Myocyte (in vitro differentiated cells): ENCODE measurements around the gene ANGEL1. TPM values are rescaled to one million over a fixed set of nuclear protein-coding genes. Genes with fewer than 3 reads are reported as not detected.

Source experiments
- DNase-seq: peaks from one replicate; pipeline ENCODE4 v3.0.0-alpha.2; 2012; ENCODE audit warnings: low read depth
- total RNA-seq: library from RNA; depleted of rRNA; stranded (reverse); fragments of >200 nt; gene quantifications from 2 replicates; pipeline ENCODE4 v1.2.3, GENCODE V29; 2014

The ANGEL1 gene
- total RNA-seq, 1 donor from 2014 or later = 15.0 TPM

DNA sequence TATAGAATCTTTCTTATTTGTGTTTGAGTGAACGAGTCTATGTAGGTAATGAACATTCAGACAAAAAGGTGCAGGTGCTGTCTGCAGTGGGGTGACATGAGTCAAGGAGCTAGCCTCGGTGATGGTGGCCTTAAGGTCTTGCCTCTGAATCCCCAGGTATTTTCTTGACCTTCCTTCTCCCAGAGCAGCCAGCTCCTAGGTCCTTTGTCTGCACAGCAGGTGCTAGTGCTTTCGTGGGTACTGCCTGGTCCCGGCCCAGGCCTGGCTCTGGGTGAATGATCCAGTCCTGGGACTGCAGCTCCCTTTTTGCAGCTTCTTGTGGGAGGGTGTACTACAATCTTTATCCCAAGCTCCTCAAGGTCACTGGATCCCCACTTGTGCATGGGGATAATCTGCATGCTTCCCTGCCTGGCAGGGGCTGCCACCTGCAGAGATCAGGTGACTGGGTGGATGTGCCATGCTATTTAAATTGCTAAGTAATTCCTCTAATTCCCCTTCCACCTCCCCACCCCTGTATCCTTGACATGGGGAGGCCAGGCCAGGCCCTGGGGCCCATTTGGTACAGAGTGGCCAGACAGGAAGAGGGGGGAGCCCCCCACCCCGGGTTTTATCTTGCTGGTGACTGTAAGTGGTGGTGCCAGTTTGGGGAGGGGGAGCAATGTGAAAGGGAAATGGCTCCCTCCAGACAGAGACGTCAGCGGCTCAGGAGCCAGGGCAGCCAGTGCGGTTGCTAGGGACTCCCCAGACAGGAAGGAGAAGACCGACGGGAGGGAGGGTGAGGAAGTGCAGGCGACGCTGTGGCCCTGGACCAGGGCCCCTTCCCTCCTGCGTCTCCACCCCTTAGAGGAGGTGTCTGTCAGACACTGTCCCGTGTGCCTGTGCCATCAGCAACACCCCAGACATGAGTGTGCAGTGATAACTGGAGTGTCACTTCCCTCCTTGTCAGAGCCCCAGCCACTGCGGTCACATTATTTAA lies 44.7 kb downstream of the ANGEL1 start:
- no peak for DNase-seq

DNA sequence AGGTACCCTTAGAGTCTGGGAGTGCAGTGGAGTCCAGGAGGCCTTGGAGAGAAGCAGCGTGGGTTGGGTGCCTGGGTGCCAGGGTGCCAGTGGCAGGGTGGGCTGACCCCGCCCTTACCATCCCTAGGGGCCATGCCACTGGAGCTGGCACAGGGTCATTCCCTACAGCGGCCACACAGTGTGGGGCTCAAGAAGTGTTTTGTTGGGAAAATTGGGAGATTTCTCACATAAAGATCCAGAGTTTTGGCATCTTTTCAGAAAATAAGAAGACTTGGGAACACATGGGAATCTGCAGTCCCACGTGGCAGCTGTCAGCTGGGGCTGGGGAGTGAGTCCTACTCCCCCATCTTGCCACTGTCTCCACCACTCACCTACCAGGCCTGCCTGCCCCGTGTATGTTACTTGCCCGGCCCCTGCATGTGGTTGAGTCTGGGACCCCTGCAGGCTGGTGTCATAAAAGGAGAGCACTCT lies 47.2 kb downstream of the ANGEL1 start:
- DNase-seq = no peak

DNA sequence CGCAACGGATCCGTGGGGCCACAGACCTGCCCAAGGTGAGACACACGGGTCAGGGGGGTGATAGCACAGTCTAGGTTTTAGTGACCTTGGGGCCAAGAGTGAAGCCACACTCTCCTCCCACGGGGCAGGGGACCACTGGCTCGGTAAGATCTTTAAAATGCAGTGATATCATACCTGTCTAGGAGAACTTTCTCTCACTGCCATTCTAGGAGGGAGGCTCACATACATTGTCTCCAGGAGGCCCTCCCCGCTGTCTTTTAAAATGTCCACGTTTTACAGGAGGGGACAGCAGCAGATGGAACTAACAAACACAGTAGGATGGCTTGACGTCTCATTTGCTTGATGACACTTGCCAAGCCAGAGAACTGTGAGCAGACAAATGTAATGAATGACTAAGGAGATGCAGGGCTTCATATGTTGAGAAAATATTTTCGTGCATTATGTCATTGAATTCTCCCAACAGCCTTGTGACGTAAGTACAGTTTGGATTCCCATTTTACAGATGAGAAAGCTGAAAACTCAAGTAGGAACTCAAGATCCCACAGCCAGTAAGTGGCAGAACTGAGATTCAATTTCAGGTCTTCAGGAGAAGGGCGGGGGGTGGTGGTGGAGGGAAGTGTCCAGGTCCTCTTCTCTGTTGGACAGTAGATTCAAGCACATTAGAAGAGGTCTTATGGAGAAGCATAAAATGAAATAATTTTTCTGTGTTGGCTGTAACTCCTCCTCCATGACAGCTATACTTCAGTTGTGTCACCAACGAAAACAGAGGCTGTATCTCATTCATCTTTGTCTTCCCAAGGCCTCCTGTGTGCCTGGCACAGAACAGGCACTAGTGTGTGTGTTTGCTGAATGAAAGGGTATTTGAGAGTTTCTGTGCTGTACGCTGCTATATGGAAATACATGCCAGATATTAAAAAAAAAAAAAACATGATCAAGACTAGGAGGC lies 49.3 kb downstream of the ANGEL1 start:
- no peak for DNase-seq

DNA sequence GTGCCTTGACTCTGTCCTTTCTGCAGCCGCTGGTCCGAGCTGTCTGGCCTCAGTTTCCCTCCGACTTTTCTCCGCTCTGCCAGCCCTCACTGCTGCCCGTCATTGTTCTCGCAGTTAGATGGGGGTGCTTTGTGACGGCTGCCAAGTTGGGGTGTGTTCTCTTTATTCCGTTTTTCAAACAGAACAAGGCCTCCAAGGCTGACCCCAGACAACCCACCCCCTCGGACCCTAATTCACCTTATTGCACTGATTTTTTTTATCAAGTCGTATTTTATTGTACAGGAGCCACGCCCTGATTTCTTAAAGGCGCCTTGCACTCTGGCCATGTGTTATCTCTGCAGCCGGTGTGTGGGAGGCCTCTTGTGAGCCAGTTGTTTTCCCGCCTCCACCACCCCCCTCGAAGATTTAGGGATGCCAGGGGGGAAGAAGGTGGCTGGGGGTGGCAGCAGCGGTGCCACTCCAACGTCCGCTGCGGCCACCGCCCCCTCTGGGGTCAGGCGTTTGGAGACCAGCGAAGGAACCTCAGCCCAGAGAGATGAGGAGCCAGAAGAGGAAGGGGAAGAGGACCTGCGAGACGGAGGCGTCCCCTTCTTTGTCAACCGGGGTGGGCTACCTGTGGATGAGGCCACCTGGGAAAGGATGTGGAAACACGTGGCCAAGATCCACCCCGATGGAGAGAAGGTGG lies 50.1 kb downstream of the ANGEL1 start:
- DNase-seq = no peak

DNA sequence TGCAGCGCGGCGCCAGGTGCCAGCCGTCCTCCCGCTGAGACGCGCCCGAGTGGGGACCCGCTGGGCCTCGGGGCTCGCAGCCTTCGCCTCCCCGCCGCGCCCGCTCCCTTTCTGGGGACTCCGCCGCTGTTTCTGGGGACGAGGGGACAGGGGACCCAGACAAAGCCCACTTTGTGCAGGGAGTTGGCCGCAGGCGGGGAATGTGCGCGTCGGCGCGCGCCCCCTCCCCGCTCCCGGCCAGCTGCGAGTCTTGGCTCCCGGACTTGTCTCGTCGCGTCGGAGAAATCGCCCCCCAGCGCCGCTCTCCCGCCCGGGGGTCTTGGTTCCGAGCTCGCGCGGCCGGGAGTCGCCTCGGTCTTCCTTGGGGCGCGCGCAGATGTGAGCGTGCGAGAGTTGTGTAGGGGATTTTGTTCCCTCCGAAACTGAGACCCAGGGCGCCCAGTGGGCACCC lies 50.7 kb downstream of the ANGEL1 start:
- no peak for DNase-seq

DNA sequence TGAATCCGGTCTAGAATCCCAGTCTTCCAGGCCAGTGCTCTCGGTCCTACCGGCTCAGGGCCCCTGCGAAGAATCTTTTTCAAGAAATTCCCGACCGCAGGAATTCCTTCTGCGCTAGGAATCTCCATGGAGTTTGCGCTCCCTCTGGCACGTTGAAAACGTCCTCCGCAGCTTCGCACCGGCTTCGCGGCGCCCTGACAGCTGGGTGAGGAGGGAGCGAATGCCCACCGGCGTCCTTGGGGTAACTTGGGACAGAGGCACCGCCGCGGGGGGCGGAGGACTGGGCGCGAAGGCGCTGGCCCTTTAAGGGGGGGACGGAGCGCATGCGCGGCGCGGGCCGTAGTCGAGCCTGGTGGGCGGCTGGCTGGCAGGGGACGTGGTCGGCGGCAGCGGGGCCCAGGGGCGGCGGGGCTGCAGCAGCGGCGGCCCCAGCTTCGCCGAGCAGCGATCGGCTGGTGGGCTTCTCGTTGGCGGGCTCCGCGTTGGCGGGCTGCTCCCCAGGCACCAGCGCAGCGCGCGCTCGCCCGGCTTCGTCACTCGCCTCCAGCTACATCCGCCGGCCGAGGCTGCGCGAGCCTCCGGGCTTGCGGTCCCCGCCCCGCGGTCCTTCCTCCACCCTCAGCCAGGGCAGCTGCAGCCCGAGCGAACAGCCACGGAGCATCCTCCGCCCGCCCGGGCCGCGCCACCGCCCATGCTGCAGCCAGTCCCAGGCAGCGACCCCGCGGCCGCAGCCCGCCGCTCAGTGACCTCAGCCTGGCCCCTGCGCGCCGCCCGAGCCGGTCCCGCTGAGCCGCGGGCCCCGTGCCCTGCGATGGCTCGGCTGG lies 51.3 kb downstream of the ANGEL1 start, which contains the start of gene VASH1:
Gene VASH1 (plus strand): TSS at position 333 of the 824 bp plus-strand sequence. CDS start 1,354 bp downstream, outside the sequence.
- DNase-seq = peak; percentile 85

DNA sequence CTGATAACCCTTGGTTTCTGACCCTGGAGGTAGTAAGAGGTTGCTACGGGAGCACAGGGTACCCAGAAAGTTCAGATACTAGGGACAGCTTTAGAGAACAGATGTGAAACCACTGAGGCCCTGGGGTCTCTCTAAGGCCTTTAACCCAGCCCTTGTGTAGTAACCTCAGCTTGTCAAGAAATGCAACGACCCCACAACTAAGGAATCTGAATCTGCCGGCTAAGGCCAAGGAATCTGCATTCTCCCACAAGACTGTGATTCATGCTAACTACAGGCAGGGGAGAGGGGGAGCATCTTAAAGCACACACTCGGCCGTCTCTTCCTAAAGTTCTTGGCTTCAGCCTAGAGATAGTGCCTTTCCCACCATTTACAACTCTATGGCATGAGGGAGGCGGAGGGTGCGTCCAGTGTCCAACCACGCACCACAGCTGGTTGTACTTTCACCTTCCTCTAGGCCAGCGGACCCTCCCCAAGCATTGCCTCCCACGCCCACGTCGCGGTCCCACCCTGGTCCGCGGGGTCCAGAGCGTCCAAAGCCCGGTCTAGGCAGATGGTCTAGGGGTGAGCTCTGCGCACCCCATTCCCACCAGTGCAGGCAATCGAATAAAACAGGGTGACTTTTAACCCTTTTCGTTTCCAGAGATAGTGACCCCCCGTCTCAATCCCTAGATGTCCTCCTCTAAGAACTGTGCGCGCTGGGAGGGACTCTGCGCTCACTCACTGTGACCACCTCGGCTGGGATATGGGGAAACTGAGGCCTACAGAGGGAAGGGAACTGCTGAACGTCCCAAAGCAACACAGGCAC lies 52.1 kb downstream of the ANGEL1 start:
- DNase-seq = peak; percentile 54

DNA sequence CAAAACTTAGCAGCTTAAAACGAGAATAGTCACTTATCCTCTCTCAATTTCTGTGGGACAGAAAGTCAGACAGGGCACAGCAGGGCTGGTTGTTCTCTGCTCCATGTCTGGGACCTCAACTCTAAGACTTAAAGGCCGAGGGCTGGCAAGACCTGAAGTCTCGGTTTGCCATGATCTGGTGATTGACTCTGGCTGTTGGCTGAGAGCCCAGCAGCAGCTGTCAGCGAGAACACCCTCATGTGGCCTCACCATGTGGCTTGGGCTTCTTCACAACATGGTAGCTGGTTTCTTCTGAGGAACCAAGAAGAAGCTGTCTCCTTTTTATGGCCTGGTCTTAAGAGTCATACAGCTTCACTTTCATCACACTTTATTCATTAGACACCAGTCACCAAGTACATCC lies 53.1 kb downstream of the ANGEL1 start:
- no peak for DNase-seq

DNA sequence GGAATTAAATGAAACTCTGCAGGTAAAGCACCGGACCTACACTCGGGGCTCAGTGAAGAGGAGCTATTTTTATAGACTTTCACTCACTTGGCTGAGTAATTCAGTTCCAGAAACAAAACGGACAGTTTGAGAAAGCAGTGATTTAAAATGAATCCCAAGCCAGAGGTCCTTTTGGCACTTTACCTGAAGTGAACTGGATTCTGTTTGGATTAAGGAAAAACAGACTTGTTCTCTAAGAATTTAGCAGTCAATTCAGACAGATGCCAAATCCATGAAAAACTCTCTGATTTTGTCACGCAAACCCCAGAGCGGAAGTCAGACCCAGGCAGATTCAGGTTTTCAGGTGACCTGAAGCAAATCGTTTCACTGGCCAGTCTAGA lies 56.3 kb downstream of the ANGEL1 start:
- no peak for DNase-seq

DNA sequence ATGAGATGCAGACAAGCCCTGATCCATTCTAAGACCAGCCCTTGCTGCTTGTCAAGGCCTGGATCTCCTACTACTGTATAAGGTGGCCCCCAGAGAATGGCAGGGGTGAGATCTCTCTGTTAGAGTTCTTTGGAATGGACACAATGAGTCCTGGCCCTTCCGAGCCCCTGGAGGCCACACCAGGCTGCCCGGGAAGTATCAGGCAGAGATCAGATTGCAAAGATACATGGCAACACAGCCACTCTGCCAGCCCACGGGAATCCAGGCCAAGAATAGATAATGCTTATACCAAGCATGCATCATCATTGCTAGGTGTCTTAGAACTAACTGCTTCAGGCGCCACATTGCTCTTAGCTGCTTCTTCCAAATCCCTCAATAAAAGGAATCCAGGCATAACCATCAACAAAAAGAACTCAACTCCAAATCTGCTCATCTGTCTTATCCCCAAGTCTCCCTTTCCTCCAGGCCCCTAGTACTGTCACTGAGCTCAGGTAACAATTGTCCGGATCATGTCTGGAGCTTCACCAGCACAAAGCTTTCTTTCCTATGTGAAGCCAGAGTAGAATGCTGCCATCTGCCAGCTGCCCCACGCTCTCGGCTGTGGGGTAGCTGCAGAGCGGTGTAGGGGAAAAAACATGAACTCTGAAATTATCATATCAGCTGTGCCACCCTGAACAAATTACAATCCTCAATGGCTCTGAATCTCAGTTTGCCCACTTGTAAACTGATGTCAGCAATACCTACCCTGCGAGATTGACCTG lies 56.9 kb downstream of the ANGEL1 start:
- DNase-seq = peak; percentile 77

DNA sequence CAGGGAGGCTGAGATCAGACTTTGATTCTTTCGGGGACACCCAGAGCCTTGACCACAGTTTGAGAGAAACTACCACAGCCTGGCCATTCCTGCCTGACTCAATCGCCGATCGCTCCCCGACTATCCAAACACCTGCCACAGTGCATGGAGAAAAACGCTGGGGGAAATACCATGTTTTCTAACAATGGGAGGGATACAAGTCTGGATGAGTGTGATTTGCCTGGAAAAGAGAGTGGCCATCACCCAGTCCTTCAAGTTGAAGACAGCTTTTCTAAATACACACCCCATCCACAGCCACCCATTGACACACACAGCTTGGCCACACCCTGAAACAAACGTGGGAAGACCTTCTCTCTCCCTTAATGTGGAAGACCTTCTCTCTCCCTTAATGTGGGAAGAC lies 58.1 kb downstream of the ANGEL1 start:
- no peak for DNase-seq

DNA sequence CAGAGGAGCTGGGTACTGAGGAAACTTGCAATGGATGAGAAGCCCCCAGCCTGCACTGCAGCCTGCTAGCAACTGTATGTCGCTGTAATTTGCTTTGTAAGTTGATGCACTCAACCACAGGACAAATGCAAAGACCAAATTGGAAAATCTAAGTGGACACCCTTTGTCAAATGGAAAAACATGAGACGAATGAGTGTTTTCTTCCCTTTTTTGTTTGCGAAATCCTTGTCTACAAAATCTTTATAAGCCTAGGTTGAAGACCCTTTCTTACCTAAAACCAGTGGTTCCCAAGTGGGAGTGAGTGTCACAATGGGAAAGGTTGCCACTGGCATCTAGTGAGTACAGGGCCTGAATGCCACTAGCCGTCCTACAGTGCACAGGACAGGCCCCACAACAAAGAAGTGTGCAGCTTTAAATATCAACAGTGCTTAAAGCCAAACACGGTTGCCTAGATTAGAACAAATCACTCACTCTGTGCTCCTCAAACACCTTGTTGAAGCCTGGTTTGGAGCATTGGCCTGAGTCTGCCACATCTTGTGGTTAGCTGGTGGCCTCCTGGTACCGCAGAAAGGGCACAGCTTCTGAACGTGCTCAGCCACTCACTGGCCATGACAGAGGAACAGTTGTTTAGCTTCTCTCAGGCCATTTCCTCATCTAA lies 59.0 kb downstream of the ANGEL1 start:
- peak; percentile 56 for DNase-seq

DNA sequence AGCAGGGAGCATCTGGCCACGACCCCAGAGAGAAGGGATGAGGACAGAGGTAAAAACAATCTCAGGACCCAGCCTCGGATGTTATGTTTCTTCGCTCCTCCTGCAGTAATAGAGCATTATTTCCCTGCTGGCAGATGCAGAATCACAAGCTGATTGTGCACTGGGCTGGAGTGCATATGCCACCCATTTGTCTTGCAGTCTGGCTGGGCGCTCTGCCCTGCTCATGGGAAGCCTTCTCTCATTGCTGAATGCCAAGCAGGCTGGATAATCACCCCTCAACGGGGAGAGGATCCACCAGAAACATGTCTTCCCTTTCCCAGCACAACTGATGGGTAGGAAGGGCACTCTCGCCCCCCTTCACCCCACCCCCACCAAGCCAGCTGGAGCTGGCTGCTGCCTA lies 59.9 kb downstream of the ANGEL1 start:
- DNase-seq = no peak

DNA sequence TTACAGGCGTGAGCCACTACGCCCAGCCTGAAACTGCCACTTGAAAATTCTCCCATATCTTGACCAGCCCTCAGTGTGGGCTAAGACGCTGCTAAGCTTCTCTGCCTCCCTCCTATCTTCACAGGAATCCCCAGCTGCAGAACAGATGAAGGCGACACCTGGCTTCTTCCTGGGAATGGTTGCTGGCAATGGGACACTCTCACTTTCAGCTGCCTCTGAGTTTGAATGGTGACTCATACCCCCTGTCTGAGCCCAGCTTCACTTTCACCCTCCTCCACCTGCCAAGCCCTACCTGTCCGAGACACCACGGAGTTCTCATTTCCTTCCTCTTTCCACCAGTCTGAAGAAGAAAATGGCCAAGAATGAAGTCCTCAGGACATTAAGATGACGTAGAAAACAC lies 69.7 kb downstream of the ANGEL1 start:
- peak; percentile 55 for DNase-seq

DNA sequence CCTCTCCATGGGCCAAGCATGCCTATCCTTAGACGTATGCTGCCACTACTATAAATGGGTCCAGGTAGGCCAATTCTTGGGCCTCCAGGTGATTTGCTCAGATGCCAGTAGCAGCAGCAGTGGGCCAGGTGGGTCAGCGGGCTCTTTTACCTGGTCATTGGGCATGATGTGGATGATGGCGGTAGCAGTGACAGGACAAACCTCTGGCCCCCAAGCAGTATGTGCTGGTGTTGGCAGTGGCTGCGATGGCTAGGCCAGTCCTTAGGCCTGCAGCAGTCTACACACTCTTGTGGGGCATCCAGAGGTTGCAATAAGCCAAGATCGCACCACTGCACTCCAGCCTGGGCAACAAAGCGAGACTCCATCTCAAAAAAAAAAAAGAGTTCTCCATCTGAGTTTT lies 70.5 kb downstream of the ANGEL1 start:
- no peak for DNase-seq

DNA sequence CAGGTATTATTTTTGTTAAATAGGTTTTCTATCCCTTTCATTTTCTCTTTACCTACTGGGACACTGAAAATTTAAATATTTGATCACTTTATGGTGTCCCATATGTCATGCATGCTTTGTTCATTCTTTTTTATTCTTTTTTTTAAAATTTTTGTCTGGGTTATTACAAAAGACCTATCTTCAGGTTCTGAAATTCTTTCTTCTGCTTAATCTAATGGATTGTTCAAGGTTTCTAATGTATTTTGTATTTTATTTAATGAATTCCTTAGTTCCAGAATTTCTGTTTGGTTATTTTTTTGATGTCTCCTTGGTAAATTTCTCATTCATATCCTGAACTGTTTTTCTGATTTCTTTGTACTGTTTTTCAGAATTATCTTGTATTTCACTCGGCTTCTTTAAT lies 71.6 kb downstream of the ANGEL1 start:
- DNase-seq = no peak
